Activated T-helper 1 cell treated with anti-CD3 and anti-CD28 coated beads, Interleukin-12 subunit alpha, Interleukin-12 subunit beta, Interleukin-2, Interleukin-4 antibody, amounts not matched to agents 30 ng/mL and 10 ng/mL and 1 ng/mL, durations not matched to agents 14 hours and 24 hours and 36 hours (primary cell): ENCODE measurements around the gene RHBDL2. TPM values are rescaled to one million over a fixed set of nuclear protein-coding genes. Genes with fewer than 3 reads are reported as not detected.
"Not testable (repeated sequence)": the region's sequence is repeated elsewhere in the genome, so short reads cannot be mapped to it uniquely, and the experiment has no call there.

Source experiments
- DNase-seq: peaks from one replicate; pipeline ENCODE4 v3.0.0; 2021; ENCODE audit warnings: low spot score
- H3K27ac Mint-ChIP-seq: one replicate; pipeline ENCODE4 v1.8.0; 2021; ENCODE audit warnings: mild to moderate bottlenecking, mixed read lengths
- H3K27me3 Mint-ChIP-seq: one replicate; pipeline ENCODE4 v1.8.0; 2022; ENCODE audit warnings: mild to moderate bottlenecking, moderate library complexity, mixed read lengths; ENCODE audit not compliant: insufficient read depth
- H3K36me3 Mint-ChIP-seq: one replicate; pipeline ENCODE4 v1.8.0; 2021; ENCODE audit warnings: low read depth, mixed read lengths
- H3K4me1 Mint-ChIP-seq: one replicate; pipeline ENCODE4 v1.8.0; 2021; ENCODE audit warnings: low read depth, mixed read lengths
- H3K4me3 Mint-ChIP-seq: one replicate; pipeline ENCODE4 v1.8.0; 2021; ENCODE audit warnings: mild to moderate bottlenecking, moderate library complexity, mixed read lengths
- H3K9me3 Mint-ChIP-seq: one replicate; pipeline ENCODE4 v1.8.0; 2021; ENCODE audit warnings: mixed read lengths
- intact Hi-C: fragments of 100-400 bp; cut with micrococcal nuclease; formaldehyde crosslinking; loops from one replicate; pipeline ENCODE4 v1.15.1; 2024
- total RNA-seq: library from RNA; stranded (reverse); gene quantifications from 2 replicates; pipeline ENCODE4 v1.2.3, GENCODE V29; 2022

RHBDL2 gene
- total RNA-seq, 1 donor from 2014 or later, result not detected

DNA sequence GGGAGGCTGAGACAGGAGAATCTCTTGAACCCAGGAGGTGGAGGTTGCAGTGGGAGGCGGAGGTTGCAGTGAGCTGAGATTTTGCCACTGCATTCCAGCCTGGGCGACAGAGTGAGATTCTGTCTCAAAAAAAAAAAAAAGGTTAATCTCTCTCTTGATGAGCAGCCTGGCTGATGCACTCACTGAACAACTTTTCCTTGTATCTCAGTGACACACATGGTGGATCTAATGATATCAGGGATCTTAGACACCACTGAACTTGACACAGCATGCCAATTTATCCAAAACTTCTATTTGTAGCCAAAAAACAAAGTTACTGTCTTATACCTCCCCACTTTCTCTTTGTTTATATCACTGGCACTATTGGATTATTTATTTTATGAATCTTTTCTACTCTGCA lies 16.2 kb downstream of the RHBDL2 start:
- DNase-seq, result no peak
- Mint-ChIP-seq H3K27me3 (no peaks in the 10 kb centered on the region), H3K4me3 (no peak overlapping the region), H3K36me3 (no peaks in the 10 kb centered on the region), H3K4me1 (peaks cover 6% of the 10 kb centered on the region), H3K9me3 (no peaks in the 10 kb centered on the region), H3K27ac (no peak overlapping the region)
- intact Hi-C loops, result no loop called here

DNA sequence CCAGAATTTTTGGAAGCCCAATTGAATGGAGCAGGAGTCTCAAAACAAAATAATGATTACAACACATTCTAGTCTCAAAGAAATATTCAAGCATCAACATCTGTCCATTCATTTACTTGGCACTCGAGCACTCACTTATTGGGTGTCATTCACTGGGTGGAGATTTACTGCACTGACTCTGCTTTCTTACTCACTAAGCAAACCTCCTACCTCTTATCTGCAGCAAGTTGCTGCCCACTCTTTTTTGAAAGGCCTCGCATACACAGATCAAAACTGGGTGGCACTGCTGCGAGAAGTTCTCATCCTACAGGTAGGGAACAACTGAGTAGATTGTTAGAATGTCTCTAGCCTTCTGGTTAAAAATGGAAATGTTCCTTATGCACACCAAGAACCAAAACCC lies 18.0 kb downstream of the RHBDL2 start:
- no peaks in the 10 kb centered on the region for H3K27me3 Mint-ChIP-seq
- H3K4me1 Mint-ChIP-seq, result peaks cover 6% of the 10 kb centered on the region
- H3K36me3 Mint-ChIP-seq, result no peaks in the 10 kb centered on the region
- DNase-seq, result no peak
- no peaks in the 10 kb centered on the region for H3K9me3 Mint-ChIP-seq
- H3K4me3 Mint-ChIP-seq, result no peak overlapping the region
- H3K27ac Mint-ChIP-seq, result no peak overlapping the region
- intact Hi-C loops, result no loop called here

DNA sequence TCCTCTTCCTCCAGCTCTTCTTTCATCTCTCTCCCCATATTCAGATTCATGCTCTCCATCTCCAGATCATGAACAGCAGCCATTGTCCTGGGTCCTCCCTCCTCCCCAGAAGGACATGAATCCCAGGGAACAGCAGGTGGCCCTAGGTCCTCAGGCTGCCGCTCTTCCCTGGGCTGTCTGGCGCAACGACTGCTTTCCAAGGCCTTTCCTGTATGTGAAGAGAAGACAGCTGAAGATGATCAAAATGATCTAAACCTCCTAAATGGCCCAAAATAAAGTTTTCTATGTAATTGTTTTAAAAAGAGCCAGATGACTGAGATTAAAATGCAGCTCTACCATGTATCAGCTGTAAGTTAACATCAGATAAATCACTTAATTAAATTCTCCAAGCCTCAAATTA lies 22.5 kb downstream of the RHBDL2 start:
- no peaks in the 10 kb centered on the region for H3K27me3 Mint-ChIP-seq
- peaks cover 6% of the 10 kb centered on the region for H3K4me1 Mint-ChIP-seq
- intact Hi-C loops, result no loop called here
- H3K36me3 Mint-ChIP-seq, result no peaks in the 10 kb centered on the region
- no peak overlapping the region for H3K27ac Mint-ChIP-seq
- no peaks in the 10 kb centered on the region for H3K9me3 Mint-ChIP-seq
- no peak overlapping the region for H3K4me3 Mint-ChIP-seq
- no peak for DNase-seq

DNA sequence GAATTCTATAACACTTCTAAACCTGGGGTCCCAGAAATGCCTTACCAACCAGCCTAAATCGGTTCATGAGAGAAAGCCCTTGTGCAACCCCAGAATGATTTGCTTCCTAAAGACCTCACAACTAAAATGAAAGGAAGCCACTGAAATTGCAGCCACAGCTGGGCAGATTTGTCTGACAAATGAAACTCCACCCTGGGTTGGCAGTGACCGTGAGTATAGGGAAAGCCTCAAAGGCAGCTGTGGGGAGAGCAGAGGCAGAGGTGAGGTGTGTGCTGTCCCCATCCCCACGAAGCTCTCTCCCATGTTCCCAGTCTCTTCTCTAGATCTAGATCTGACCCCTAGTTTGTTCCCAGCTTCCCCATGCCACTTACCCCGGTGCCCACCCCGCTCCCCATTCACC lies 23.1 kb downstream of the RHBDL2 start:
- Mint-ChIP-seq H3K9me3 (no peaks in the 10 kb centered on the region), H3K27ac (no peak overlapping the region)
- intact Hi-C loops, result no loop called here

DNA sequence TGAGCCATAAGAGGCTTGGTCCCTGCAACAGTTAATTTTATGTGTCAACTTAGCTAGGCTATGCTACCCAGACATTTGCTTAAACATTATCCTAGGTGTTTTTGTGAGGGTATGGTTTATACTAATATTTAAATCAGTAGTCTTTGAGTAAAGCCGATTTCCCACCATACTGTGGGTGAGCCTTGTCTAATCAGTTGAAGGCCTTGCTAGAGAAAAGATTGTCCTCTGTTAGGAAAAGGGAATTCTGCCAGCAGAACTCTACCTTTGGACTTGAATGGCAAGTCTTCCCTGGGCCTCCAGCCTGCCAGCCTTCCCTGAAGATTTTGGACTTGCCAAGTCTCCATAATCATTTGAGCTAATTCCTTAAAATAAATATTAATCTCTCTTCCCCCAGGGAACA lies 23.9 kb downstream of the RHBDL2 start:
- H3K9me3 Mint-ChIP-seq, result no peaks in the 10 kb centered on the region
- DNase-seq, result no peak
- no peaks in the 10 kb centered on the region for H3K27me3 Mint-ChIP-seq
- H3K4me1 Mint-ChIP-seq, result no peaks in the 10 kb centered on the region
- intact Hi-C loops, result no loop called here
- H3K36me3 Mint-ChIP-seq, result no peaks in the 10 kb centered on the region
- H3K27ac Mint-ChIP-seq, result no peak overlapping the region
- H3K4me3 Mint-ChIP-seq, result no peak overlapping the region

More for the DNA sequence above, 23.1 kb downstream of the RHBDL2 start:
- peaks cover 3% of the 10 kb centered on the region for H3K4me1 Mint-ChIP-seq
- no peak overlapping the region for H3K4me3 Mint-ChIP-seq
- no peaks in the 10 kb centered on the region for H3K36me3 Mint-ChIP-seq
- H3K27me3 Mint-ChIP-seq, result no peaks in the 10 kb centered on the region
- no peak for DNase-seq

DNA sequence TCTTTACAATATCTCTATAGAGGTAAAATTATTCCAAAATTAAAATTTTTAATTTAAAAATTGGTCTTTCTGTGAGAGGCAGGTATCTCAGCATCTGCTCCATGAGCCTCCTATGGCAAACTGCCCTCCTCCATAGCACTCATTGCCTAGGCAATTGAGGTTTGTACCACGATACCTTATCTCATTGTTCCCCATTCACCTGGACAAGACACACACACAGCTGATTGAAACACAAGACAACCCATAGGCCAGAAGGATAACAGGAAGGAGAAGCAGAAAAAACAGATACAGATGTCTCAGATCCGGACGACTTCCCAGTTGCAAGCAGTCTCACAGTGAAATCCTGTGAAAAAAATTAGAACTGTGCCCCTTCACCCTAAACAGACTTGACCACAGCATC lies 24.3 kb downstream of the RHBDL2 start:
- intact Hi-C loops, result no loop called here
- Mint-ChIP-seq H3K4me3 (no peak overlapping the region), H3K27me3 (no peaks in the 10 kb centered on the region), H3K4me1 (no peaks in the 10 kb centered on the region), H3K9me3 (no peaks in the 10 kb centered on the region), H3K27ac (no peak overlapping the region), H3K36me3 (no peaks in the 10 kb centered on the region)
- no peak for DNase-seq

- H3K27ac Mint-ChIP-seq, result no peak overlapping the region
- no peaks in the 10 kb centered on the region for H3K9me3 Mint-ChIP-seq
- H3K4me1 Mint-ChIP-seq, result no peaks in the 10 kb centered on the region
- no peak for DNase-seq
- intact Hi-C loops, result no loop called here
- H3K27me3 Mint-ChIP-seq, result no peaks in the 10 kb centered on the region
- H3K36me3 Mint-ChIP-seq, result no peaks in the 10 kb centered on the region
- H3K4me3 Mint-ChIP-seq, result no peak overlapping the region
These were observed 26.2 kb downstream of the RHBDL2 start for GRCh38 chr1:38915352-38915948.

GRCh38 chr1:38914908-38915307 lies 26.7 kb downstream of the RHBDL2 start:
- DNase-seq, intact Hi-C loops, H3K4me3 Mint-ChIP-seq, H3K27ac Mint-ChIP-seq, H3K9me3 Mint-ChIP-seq, H3K27me3 Mint-ChIP-seq, H3K36me3 Mint-ChIP-seq, H3K4me1 Mint-ChIP-seq: not testable (repeated sequence)

DNA sequence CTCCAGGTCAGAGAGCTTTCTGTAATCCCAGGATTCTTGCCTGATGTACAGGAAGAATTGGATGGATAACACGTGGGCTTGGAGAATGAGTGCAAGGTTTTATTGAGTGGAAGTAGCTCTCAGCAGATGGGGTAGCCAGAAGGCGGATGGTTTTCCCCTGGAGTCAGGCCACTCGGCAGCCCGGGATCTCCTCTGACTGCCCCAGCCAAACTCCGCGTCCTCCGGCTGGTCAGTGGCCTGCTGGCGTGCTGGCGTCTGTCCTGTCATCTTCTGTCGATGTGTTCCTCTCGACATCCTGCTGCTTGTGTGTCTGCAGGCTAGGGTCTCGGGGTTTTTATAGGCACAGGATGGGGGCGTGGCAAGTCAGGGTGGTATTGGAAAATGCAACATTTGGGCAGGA lies 32.8 kb downstream of the RHBDL2 start:
- H3K4me1 Mint-ChIP-seq, result no peaks in the 10 kb centered on the region
- no peak for DNase-seq
- no peaks in the 10 kb centered on the region for H3K27me3 Mint-ChIP-seq
- H3K27ac Mint-ChIP-seq, result no peak overlapping the region
- intact Hi-C loops, result no loop called here
- no peaks in the 10 kb centered on the region for H3K36me3 Mint-ChIP-seq
- peaks cover 5% of the 10 kb centered on the region for H3K9me3 Mint-ChIP-seq
- H3K4me3 Mint-ChIP-seq, result no peak overlapping the region

DNA sequence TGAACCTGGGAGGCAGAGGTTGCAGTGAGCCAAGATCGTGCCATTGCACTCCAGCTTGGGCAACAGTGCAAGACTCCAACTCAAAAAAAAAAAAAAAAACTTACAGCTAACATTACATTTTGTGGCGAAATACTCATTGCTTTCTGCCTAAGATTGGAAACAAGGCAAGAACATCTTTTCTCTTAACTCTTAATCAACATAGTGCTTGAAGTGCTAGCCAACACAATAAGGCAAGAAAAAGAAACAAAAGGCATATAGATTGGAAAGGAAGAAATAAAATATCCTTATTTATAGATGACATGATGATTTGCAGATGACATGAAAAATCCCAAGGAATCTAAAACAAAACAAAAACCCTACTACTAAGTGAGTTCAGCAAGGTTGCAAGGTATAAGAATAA lies 35.6 kb downstream of the RHBDL2 start:
- DNase-seq, result no peak
- no peaks in the 10 kb centered on the region for H3K27me3 Mint-ChIP-seq
- H3K4me1 Mint-ChIP-seq, result no peaks in the 10 kb centered on the region
- H3K9me3 Mint-ChIP-seq, result peaks cover 5% of the 10 kb centered on the region
- H3K4me3 Mint-ChIP-seq, result no peak overlapping the region
- no peak overlapping the region for H3K27ac Mint-ChIP-seq
- H3K36me3 Mint-ChIP-seq, result no peaks in the 10 kb centered on the region
- intact Hi-C loops, result no loop called here

DNA sequence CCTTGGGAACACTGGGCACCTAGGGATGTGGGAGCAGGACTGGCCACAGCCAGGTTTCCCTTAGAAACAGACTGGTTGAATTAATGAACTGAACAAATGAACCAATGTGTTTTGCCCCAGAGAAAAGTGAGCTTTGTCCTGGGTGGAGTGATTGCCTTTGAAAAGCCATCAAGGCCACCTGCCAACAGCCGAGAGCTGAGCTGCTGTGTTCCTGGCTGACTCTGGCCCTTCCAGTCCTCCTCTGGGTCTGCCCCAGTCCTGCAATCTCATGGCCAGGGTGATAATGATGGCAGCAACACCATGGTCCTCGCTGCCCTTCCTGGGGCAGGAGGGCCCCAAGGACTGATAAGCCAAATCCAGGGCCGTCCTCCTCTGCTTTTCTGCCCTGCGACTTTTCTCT lies 42.1 kb downstream of the RHBDL2 start:
- no peaks in the 10 kb centered on the region for H3K9me3 Mint-ChIP-seq
- H3K27me3 Mint-ChIP-seq, result peaks cover 3% of the 10 kb centered on the region
- H3K4me1 Mint-ChIP-seq, result no peaks in the 10 kb centered on the region
- no peak overlapping the region for H3K27ac Mint-ChIP-seq
- H3K36me3 Mint-ChIP-seq, result no peaks in the 10 kb centered on the region
- DNase-seq, result no peak
- intact Hi-C loops, result no loop called here
- H3K4me3 Mint-ChIP-seq, result no peak overlapping the region

- H3K36me3 Mint-ChIP-seq, result no peaks in the 10 kb centered on the region
- no peak for DNase-seq
- peaks cover 3% of the 10 kb centered on the region for H3K27me3 Mint-ChIP-seq
These were observed 42.9 kb downstream of the RHBDL2 start for GRCh38 chr1:38898653-38899230.

GRCh38 chr1:38896169-38896568 lies 45.5 kb downstream of the RHBDL2 start:
- Mint-ChIP-seq H3K27me3 (peaks cover 3% of the 10 kb centered on the region), H3K9me3 (no peaks in the 10 kb centered on the region), H3K36me3 (no peaks in the 10 kb centered on the region), H3K4me1 (no peaks in the 10 kb centered on the region), H3K4me3 (no peak overlapping the region), H3K27ac (no peak overlapping the region)
- DNase-seq, result no peak
- intact Hi-C loops, result no loop called here

More at GRCh38 chr1:38898653-38899230, 42.9 kb downstream of the RHBDL2 start:
- Mint-ChIP-seq H3K4me1 (no peaks in the 10 kb centered on the region), H3K4me3 (no peak overlapping the region), H3K27ac (no peak overlapping the region), H3K9me3 (no peaks in the 10 kb centered on the region)
- intact Hi-C loops, result no loop called here

- Mint-ChIP-seq H3K4me3 (no peak overlapping the region), H3K36me3 (no peaks in the 10 kb centered on the region), H3K4me1 (no peaks in the 10 kb centered on the region), H3K27ac (no peak overlapping the region), H3K9me3 (no peaks in the 10 kb centered on the region), H3K27me3 (peaks cover 10% of the 10 kb centered on the region)
- no peak for DNase-seq
- intact Hi-C loops, result no loop called here
These were observed 48.7 kb downstream of the RHBDL2 start for GRCh38 chr1:38892976-38893375.
